Stimulated activated CD4-positive, alpha-beta T cell treated with anti-CD3 and anti-CD28 coated beads, Interleukin-2, amount 100 ng/mL, for 4 hours (primary cell): Measurements from ENCODE around the gene EDEM1.
"Not testable (repeated sequence)": the region's sequence is repeated elsewhere in the genome, so short reads cannot be mapped to it uniquely, and the experiment has no call there.

Experiments
- DNase-seq: peaks from one replicate; pipeline ENCODE4 v3.0.0-alpha.2; 2020; ENCODE audit warnings: low read depth

Gene EDEM1

GRCh38 chr3:5187156-5187919 lies at the start of gene EDEM1:
Gene EDEM1, plus strand, starts transcription at chr3:5187707. Its CDS starts 99 bp downstream, at chr3:5187806.
- DNase-seq: peak; percentile 84

DNA sequence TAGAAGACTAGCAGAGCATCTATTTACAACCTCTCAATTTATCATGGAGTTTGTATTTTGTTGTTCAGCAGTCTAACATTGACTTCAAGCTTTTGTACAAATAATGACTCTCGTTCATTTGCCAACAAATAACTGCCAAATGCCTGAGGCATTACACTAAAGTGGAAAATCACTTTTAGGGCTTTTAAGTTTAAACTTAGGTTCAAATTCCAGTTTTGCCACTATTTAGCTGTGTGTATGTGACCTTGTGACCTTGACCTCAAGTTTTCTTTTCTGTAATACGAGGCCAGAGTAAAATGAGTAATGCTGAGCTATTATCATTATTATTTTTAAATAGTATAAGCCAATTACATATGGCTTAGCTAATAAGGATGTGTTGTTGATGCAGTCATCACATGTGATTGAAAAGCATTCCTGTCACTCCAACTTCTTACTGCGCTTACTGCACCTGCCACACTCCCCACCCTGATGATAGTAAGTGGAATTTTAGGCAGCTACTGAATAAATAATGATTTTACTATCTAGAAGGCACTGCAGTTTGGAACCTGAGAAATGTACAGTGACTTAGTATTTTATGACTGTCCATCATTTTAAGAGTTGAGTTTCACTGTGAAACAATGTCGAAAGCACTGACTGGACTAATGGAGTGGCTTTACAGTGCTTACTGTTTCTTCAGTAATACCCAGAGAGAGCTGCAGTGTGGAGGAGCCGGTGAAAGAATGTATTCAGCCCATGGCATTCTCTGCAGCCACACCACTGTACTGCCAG lies 49.1 kb upstream of the EDEM1 start:
- DNase-seq: no peak

GRCh38 chr3:5140230-5140621 lies 47.3 kb upstream of the EDEM1 start:
- DNase-seq: no peak

DNA sequence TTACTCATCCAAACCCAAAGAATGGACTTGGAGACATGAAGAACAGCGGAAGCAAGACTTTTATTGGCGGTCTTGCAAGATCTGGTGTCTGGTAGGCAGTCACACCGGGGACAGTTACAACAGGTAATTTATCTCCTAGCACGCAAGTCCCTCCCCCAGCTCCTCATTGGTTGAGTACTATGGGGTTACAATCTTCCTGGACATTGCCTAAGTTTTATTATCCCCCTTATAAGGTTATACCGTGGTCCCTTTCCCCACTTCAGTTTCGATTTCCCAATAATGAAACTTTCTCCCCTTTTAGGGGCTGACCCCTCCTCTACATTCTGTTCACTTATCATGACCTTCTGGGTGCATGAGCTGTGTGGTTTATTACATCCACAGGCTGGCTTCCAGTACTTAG lies 46.7 kb upstream of the EDEM1 start:
- DNase-seq: no peak

DNA sequence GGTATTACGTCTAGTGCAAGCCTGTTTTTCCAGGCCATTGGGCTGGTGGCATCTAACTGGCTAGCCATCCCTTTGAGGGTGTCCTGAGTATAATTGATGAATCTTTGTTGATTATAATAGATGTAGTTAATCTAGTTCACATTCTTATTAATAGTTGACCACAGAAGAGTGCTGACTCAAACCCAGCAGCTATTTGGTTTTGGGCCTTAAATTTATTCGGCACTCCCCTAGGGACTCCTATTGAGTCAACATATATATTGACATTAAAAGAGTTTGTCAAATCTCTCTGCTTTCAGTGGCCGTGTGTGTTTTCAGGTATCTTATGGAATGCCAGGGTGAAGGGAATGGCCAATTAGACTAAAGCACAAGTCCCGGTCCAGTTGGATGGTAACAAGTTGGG lies 45.7 kb upstream of the EDEM1 start:
- DNase-seq: no peak

DNA sequence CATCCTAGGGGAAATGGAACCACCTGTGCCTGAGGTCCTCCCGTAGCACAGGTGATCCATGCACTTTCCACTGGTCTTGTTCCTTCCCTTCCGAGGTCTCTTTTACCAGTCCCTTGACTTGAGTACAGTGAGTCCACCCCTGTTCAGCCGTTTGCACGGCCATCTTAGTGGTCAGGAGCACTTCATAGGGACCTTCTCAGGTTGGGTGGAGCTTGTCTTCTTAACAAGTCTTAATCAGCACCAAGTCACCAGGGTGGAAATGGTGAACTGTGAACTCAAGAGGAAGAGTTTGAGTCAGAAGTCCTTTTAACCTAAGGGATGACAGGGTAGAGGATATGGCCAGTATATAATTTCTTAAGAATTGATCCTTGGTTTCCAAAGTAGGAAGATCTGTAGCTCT lies 44.0 kb upstream of the EDEM1 start:
- no peak for DNase-seq

GRCh38 chr3:5144316-5144994 lies 43.1 kb upstream of the EDEM1 start:
- no peak for DNase-seq

- DNase-seq: no peak
Observed at GRCh38 chr3:5145120-5145519, 42.4 kb upstream of the EDEM1 start.

- DNase-seq: not testable (repeated sequence)
Observed at GRCh38 chr3:5147152-5147551, 40.4 kb upstream of the EDEM1 start.

DNA sequence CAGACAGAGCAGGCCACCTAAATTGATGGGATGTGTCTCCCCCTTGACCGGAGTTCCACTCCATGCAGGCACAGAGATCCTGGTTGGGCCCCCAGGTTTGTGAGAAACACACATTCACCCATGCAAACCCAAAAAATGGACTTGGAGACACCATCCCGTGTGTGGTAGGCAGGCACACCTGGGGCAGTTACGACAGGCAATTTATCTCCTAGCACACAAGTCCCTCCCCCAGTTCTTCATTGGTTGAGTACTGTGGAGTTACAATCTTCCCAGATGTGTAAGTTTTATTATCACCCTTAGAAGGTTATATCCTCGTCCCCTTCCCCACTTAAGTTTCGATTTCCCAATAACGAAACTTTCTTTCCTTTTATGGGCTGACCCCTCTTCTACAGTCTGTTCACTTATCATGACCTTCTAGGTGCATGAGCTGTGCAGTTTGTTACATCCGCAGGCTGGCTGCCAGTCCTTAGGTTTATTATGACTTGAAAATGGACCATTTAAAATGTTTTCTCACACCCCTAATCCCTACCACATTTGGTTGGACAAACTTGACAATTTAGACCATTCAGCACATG lies 38.1 kb upstream of the EDEM1 start:
- no peak for DNase-seq

DNA sequence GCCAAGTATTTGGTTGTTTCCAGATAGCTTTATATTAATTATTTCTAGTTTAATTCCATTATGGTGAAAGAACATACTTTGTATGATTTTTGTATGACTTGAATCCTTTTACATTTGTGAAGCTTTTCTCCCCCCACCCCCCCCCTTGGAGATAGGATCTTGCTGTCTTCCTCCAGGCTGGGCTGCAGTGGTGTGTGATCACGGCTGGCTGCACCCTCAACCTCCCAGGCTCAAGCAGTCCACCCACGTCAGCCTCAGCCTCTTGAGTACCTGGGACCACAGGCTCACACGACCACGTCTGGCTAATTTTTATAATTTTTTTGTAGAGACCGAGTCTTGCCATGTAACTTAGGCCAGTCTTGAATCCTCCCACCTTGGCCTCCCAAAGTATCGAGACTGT lies 35.9 kb upstream of the EDEM1 start:
- no peak for DNase-seq

DNA sequence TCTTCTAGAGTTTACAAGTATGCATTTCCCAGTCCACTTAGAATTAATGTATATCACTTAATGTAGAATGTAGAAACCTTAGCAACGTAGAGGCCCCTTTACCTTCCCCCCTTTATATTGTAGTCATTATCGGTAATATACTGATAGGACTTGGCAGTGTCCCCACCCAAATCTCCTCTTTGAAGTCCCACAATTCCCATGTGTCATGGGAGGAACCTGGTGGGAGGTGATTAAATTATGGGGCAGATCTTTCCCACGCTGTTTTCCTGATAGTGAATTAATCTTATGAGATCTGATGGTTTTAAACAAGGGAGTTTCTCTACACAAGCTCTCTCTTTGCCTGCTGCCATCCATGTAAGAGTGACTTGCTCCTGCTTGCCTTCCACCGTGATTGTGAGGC lies 34.4 kb upstream of the EDEM1 start:
- DNase-seq: no peak

- DNase-seq: no peak
Observed at GRCh38 chr3:5155241-5155640, 32.3 kb upstream of the EDEM1 start.

DNA sequence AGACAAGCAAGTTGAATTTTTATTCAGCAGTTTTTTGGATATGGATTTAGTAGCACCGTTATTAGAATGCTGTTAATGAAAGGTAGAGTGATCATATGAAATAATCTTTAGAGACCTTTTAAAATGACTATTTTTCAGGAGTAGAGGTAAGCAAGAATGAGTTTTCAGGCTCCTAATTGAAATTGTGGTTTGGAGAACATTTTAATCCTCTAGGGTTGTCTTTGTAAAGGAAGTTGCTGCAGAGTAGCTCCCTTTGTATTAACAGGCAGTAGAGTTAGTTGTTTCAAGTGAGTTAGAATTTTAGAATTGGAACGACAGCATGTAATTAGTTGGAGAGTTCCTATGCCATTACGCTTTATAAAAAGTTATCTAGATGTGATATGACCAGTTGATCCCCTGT lies 27.2 kb upstream of the EDEM1 start:
- no peak for DNase-seq

- peak; percentile 3 for DNase-seq
Observed at GRCh38 chr3:5160940-5161858, 26.3 kb upstream of the EDEM1 start.

GRCh38 chr3:5162102-5162501 lies 25.4 kb upstream of the EDEM1 start:
- DNase-seq: no peak

DNA sequence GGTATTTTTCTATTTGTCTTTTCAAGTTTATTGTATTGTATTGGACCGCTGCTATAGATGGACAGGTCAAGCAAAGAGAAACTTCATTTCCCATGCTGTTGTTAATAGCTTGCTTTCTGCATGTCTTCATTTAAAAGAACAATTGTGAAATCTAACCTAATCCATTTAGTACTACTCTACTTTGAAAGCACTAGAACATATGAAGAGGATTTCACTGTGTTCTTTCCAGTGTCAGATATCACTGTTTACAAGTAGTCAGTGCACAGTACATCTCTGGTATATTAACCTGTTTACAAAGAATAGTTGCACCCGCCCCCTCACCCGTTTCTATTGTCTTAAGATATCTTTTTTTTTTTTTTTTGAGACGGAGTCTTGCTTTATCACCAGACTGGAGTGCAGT lies 21.8 kb upstream of the EDEM1 start:
- no peak for DNase-seq

- DNase-seq: no peak
Observed at GRCh38 chr3:5166846-5167245, 20.7 kb upstream of the EDEM1 start.

GRCh38 chr3:5168110-5168509 lies 19.4 kb upstream of the EDEM1 start:
- no peak for DNase-seq

DNA sequence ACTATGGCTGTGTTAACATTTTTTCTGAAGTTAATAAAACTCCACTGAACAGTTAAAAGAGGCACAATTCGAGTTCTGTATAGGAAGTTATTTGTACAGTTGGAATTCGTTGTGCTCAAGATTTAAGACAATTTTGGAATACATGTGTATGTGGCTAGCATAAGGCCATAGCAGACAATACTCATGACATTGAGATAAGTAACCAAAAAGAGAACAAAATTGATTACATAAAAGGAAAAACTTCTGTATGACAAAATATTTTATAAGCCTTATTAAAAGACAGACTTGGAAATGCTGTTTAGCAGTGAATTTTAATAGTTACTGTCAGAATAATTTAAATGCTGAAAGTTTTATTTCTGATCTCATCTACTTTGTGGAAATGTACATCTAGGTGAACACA lies 17.7 kb upstream of the EDEM1 start:
- DNase-seq: no peak

GRCh38 chr3:5170975-5171374 lies 16.5 kb upstream of the EDEM1 start:
- no peak for DNase-seq

GRCh38 chr3:5172018-5172417 lies 15.5 kb upstream of the EDEM1 start:
- DNase-seq: no peak
